Immature natural killer cell (primary cell): Measurements from ENCODE around the gene NFIA. TPM values are rescaled to one million over a fixed set of nuclear protein-coding genes. Genes with fewer than 3 reads are reported as not detected.

ENCODE experiments used
- DNase-seq, 3 donors: peaks; one replicate each; pipeline ENCODE4 v3.0.0; 2022; ENCODE audit warnings: mixed read lengths in 1 of 3
- H3K27ac Mint-ChIP-seq, 6 donors: one replicate each; pipeline ENCODE4 v1.8.0; 2020; ENCODE audit warnings: mixed read lengths in 6 of 6, mild to moderate bottlenecking in 5 of 6, inconsistent platforms in 4 of 6, moderate library complexity in 3 of 6
- H3K27me3 Mint-ChIP-seq, 3 donors: one replicate each; pipeline ENCODE4 v1.8.0; 2020 to 2021; ENCODE audit warnings: low read depth in 3 of 3, mild to moderate bottlenecking in 3 of 3, mixed read lengths in 3 of 3, moderate library complexity in 3 of 3, inconsistent platforms in 1 of 3
- H3K36me3 Mint-ChIP-seq, 3 donors: one replicate each; pipeline ENCODE4 v1.8.0; 2020; ENCODE audit warnings: mixed read lengths in 3 of 3, inconsistent platforms in 2 of 3, mild to moderate bottlenecking in 2 of 3
- H3K4me1 Mint-ChIP-seq, 2 donors: one replicate each; pipeline ENCODE4 v1.8.0; 2020; ENCODE audit warnings: inconsistent platforms in 2 of 2, mild to moderate bottlenecking in 2 of 2, mixed read lengths in 2 of 2, moderate library complexity in 1 of 2
- H3K4me3 Mint-ChIP-seq, 5 donors: one replicate each; pipeline ENCODE4 v1.8.0; 2020; ENCODE audit warnings: mild to moderate bottlenecking in 5 of 5, mixed read lengths in 5 of 5, inconsistent platforms in 3 of 5, moderate library complexity in 3 of 5
- H3K9me3 Mint-ChIP-seq, 6 donors: one replicate each; pipeline ENCODE4 v1.8.0; 2020; ENCODE audit warnings: mild to moderate bottlenecking in 6 of 6, mixed read lengths in 6 of 6, inconsistent platforms in 4 of 6, moderate library complexity in 3 of 6
- polyA plus RNA-seq, 3 donors: library from polyadenylated mRNA; unstranded; fragments of 300-500 nt; fragmentation: Illumina TruSeq; gene quantifications; one replicate each; pipeline ENCODE4 v1.2.3, GENCODE V29; 2021

The NFIA gene
- polyA plus RNA-seq, 3 donors from 2014 or later, result 1.7 to 11.5 (median 3.9) TPM

DNA sequence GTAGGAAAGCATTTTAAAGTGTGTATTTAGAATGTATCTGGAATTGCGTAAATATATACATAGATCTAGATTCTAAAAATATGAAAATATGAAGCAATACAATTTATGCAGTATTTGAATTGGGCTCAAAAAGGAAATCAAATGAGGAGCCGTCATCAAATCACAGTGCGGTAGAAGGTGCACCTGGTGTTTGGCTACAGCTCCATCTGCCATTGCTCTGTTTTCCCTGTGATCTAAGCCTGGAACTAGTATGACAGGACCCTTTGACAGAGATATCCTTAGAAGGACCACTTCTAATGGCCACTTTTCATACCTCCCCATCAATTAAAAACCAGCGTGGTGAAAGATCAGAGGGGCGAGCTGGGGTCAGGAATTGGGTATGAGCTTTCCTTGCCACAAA, 202.6 kb downstream of the NFIA start:
- Mint-ChIP-seq H3K4me3 (no peak overlapping the region), H3K27me3 (peaks cover 0 to 2% (median 0%) of the 10 kb centered on the region in 3 donors), H3K4me1 (no peaks in the 10 kb centered on the region), H3K27ac (no peak overlapping the region), H3K9me3 (no peaks in the 10 kb centered on the region), H3K36me3 (peaks cover 0 to 3% (median 0%) of the 10 kb centered on the region in 3 donors)
- DNase-seq, result no peak

DNA sequence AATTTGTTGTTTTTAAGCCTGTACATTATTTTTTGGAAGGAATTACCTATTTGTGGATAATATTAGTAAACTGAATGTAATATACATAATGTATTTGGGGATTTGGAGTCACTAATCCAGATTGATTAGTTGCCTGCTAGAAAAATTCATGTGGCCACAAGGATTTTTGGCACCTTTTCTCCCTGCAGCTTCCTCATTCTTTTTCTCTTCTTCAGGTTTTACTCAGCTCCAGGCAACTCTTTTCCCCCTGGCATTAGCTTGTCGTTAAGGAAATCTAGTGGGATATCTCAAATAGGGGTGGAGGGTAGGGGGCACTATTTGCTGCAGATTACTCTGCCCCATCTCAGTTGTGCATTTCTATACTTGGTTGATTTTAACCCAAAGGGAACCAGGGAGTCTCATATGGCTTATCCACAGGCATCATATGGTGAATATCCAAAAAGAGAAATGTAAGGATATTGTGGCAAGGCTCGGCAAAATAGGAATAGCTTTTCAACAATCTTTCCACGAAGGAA, 203.1 kb downstream of the NFIA start:
- Mint-ChIP-seq H3K36me3 (peaks cover 0 to 3% (median 0%) of the 10 kb centered on the region in 3 donors), H3K27me3 (peaks cover 0 to 2% (median 0%) of the 10 kb centered on the region in 3 donors), H3K4me3 (no peak overlapping the region), H3K9me3 (no peaks in the 10 kb centered on the region), H3K27ac (no peak overlapping the region), H3K4me1 (no peaks in the 10 kb centered on the region)
- no peak for DNase-seq

DNA sequence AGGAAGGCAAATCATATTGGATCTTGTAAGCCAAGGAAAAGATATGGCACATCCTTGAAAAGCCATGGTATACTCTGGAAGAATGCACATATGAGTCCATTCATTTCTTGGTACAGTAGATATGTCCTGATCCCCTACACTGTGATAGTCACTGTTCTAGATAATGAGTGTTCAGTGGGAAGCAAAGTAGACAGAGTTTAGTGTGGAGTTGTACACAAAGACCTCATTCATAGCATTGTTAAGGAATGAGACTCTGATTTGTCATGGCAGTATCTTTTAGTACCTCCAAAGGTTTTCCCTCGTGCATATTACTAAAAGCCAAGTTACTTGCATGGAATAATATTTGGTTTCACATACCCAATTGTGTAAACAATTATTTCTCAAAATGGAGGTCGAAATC, 204.7 kb downstream of the NFIA start:
- Mint-ChIP-seq H3K27ac (no peak overlapping the region), H3K36me3 (peaks cover 0 to 3% (median 0%) of the 10 kb centered on the region in 3 donors), H3K4me1 (no peaks in the 10 kb centered on the region), H3K4me3 (no peak overlapping the region), H3K27me3 (peaks cover 0 to 1% (median 0%) of the 10 kb centered on the region in 3 donors), H3K9me3 (no peaks in the 10 kb centered on the region)
- no peak for DNase-seq

DNA sequence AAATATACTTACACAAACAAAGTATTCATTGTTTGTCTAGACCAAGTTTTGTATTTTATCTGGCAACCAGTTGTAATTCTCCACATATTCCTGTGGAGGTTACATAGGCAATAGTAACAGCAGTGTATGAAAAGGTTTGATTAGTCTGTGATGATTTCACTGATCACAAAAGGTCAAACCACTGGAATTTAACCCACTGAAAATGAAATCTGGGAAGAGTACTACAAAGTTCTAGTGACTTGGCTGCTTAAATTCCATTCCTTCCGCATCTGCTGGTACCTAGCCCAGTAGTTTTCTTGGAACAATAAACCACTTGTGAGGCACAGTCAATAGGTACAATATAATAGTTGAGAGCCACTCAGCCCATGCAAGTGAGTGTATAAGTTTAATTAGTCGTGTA, 205.4 kb downstream of the NFIA start:
- no peak overlapping the region for H3K27ac Mint-ChIP-seq
- no peak for DNase-seq
- H3K36me3 Mint-ChIP-seq, result peaks cover 0 to 3% (median 0%) of the 10 kb centered on the region in 3 donors
- H3K27me3 Mint-ChIP-seq, result peaks cover 0 to 1% (median 0%) of the 10 kb centered on the region in 3 donors
- H3K4me1 Mint-ChIP-seq, result no peaks in the 10 kb centered on the region
- no peaks in the 10 kb centered on the region for H3K9me3 Mint-ChIP-seq
- no peak overlapping the region for H3K4me3 Mint-ChIP-seq

DNA sequence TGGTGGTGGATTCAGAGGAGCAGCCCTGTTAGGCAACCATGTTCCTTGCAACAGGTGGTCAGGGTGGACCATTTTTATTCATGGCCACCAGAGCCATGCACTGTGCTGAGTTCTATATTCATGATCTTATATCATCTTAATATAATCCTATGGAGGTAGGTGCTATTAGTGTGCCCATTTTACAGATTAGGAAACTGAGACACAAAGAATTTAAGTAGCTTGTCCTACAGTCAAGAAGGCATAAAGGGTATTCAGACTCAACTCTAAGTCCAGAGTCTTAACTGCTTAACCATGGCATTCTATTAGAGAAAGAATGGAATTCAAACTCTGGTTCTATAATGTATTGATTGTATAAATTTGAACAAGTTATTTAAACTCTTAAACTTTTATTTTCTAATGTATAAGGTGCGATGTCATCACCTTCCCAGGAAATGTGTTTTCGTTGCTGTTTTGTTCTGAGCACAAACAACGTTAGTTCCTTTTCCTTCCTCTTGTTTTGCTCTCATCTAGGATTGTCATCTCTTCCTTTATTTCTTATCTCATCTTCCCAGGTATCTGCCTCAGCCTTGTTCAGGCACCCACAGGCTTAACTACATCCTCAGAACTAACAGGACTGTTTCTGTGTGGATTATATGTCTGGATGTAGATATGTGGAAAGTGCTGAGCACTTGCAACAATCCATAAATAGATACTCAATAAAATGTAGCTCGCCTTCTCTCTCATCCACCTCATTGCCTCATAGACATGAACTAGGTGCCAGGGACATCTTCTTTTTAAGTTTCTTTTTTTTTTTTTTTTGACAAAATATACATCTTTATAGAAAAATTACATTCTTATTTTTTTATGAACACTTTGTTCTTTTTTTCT, 207.1 kb downstream of the NFIA start:
- H3K4me3 Mint-ChIP-seq, result no peak overlapping the region
- no peak for DNase-seq
- H3K27ac Mint-ChIP-seq, result no peak overlapping the region

DNA sequence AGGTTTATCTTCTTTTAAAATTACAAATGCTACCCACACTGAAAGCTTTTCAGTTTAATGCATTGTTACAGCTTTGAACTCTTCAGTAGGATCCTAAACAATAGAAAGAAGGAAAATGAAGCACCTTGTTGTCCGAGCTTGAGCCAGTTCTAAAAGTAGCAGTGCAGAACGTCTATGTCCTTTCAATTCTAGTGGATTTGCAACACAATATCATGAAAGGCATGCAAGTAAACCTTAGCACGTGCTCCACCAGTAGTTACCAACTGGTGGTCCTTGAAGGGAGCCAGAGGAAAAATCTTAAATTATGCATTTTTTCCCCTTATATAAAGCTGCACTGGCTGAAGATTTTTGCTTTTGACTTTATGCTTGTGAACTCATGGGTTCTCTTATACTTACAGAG, 208.2 kb downstream of the NFIA start:
- H3K27me3 Mint-ChIP-seq, result peaks cover 2 to 5% (median 4%) of the 10 kb centered on the region in 3 donors
- no peak for DNase-seq
- no peaks in the 10 kb centered on the region for H3K36me3 Mint-ChIP-seq
- no peak overlapping the region for H3K27ac Mint-ChIP-seq
- H3K9me3 Mint-ChIP-seq, result no peaks in the 10 kb centered on the region
- H3K4me1 Mint-ChIP-seq, result no peaks in the 10 kb centered on the region
- H3K4me3 Mint-ChIP-seq, result no peak overlapping the region

More for the DNA sequence above, 207.1 kb downstream of the NFIA start:
- Mint-ChIP-seq H3K9me3 (no peaks in the 10 kb centered on the region), H3K27me3 (peaks cover 0 to 2% (median 1%) of the 10 kb centered on the region in 3 donors), H3K4me1 (no peaks in the 10 kb centered on the region), H3K36me3 (peaks cover 0 to 3% (median 0%) of the 10 kb centered on the region in 3 donors)

DNA sequence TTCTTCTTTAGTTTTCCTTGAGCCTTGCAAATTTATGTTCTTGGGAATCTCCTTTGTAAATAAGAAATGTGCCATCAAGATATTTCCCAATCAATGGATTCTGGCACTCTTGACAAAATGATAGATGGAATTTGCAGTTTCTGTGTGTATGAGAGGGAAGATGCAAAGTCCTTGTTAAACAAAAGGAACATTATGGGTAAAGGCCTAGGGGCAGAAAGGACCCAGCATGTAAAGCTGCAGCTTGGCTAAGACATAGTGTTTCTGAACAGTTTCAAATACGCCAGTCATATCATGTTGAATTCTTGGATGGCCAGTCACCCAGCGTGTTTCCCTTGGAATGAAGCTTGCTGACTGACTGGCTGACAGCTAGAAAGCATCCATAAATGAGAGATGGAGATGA, 210.8 kb downstream of the NFIA start:
- Mint-ChIP-seq H3K4me1 (no peaks in the 10 kb centered on the region), H3K4me3 (no peak overlapping the region), H3K27me3 (peaks cover 4 to 8% (median 5%) of the 10 kb centered on the region in 3 donors), H3K36me3 (no peaks in the 10 kb centered on the region), H3K27ac (no peak overlapping the region), H3K9me3 (peaks cover 0 to 3% (median 0%) of the 10 kb centered on the region in 6 donors)
- DNase-seq, result no peak

DNA sequence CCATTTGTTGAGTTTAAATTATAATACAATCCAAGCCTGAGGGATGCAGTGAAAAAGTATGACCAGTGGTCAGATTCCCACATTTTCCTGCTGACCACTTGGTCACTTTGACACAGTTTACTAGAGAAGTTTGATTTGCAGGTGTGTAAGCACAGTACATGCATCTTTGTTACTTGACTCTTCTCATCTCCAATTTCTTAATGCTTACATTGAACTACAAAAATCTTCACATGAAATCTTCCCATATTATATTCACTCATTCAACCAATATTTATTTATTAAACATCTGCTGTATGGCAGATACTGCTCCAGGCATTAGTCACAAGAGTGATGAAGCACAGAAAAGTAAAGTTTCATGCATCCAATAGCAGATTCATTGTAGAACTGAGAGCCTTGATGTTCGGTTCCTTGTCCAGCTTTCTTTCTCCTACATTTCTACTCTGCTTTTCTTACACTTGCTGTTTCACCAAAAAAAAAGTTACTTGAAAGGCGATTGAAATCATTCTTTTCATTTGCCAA, 211.7 kb downstream of the NFIA start:
- Mint-ChIP-seq H3K4me1 (no peaks in the 10 kb centered on the region), H3K27me3 (peaks cover 4 to 8% (median 5%) of the 10 kb centered on the region in 3 donors), H3K36me3 (no peaks in the 10 kb centered on the region), H3K27ac (no peak overlapping the region), H3K4me3 (no peak overlapping the region), H3K9me3 (peaks cover 0 to 3% (median 0%) of the 10 kb centered on the region in 6 donors)
- DNase-seq, result no peak

DNA sequence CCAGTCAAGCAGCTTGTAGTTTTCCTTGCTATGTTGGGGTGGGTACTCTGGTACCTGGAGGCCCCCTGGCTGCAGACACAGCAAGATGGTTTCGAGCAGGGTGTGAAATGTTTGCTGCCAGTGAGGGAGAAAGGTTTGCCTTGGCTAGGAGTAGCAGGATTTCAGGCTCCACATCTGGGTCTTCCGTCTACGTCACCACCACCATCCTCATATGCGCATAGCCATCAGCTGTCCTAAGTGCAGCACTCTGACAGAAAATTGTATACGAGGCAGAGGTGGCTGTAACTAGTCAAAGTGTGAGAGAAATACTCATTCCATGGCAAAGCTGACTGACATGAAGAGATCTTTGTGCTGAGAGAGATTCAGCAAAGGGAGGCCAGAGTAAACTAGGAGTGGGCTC, 212.6 kb downstream of the NFIA start:
- H3K4me1 Mint-ChIP-seq, result no peaks in the 10 kb centered on the region
- no peak overlapping the region for H3K4me3 Mint-ChIP-seq
- H3K36me3 Mint-ChIP-seq, result no peaks in the 10 kb centered on the region

DNA sequence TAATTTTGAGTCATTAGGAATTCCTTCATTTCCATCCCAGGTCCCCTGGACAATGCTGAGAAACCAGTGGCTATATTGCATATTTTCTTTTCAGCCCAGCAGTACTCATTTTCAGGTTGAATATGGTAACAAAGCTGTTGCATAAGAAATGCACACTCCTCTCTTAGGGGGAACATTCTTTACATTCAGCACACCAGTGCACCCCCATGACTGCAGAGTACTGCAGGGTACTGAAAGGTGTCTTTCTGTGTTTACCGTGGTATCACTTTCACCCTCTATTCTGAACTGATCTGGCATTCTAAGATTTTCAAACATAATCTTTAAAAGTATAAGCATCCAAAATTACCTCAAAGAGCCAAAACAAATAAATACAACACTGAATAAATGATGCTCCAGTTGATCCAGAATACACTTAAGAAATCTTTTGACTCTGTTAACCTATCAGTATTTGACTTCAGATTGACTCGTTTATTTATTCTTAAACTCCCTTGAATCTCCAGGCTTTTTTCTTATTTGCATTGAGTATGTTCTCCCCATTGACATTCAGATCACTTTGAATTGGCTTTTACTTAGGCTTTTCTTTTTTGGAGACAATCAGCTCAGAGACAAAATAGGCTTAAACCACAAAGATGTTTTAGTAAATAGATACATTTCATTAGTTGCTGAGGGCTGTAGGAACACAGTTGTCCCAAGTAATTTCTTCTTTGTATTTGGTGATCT, 213.6 kb downstream of the NFIA start:
- H3K4me1 Mint-ChIP-seq, result no peaks in the 10 kb centered on the region
- no peak overlapping the region for H3K4me3 Mint-ChIP-seq
- DNase-seq, result no peak
- no peaks in the 10 kb centered on the region for H3K36me3 Mint-ChIP-seq
- peaks cover 3 to 8% (median 4%) of the 10 kb centered on the region in 3 donors for H3K27me3 Mint-ChIP-seq
- H3K27ac Mint-ChIP-seq, result no peak overlapping the region
- peaks cover 0 to 3% (median 0%) of the 10 kb centered on the region in 6 donors for H3K9me3 Mint-ChIP-seq

More for the DNA sequence above, 212.6 kb downstream of the NFIA start:
- Mint-ChIP-seq H3K27ac (no peak overlapping the region), H3K27me3 (peaks cover 4 to 8% (median 5%) of the 10 kb centered on the region in 3 donors), H3K9me3 (peaks cover 0 to 3% (median 0%) of the 10 kb centered on the region in 6 donors)
- DNase-seq, result no peak

DNA sequence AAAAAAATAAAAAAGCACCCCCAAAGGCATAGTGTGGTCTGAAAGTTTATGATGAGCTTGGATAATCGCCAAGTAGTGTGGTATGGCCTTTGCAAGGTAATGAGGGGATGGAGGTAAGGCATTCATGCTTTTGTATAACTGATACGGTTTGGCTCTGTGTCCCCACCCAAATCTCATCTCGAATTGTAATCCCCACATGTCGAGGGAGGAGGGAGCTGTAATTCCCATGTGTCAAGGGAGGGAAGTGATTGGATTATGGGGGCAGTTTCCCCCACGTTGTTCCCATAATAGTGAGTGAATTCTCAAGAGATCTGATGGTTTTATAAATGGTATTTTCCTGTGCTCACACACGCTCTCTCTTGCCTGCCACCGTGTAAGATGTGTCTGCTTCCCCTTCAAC, 215.5 kb downstream of the NFIA start:
- Mint-ChIP-seq H3K4me1 (no peaks in the 10 kb centered on the region), H3K9me3 (peaks cover 0 to 3% (median 0%) of the 10 kb centered on the region in 6 donors), H3K36me3 (no peaks in the 10 kb centered on the region), H3K27ac (no peak overlapping the region), H3K27me3 (peaks cover 3 to 8% (median 4%) of the 10 kb centered on the region in 3 donors), H3K4me3 (no peak overlapping the region)
- no peak for DNase-seq

DNA sequence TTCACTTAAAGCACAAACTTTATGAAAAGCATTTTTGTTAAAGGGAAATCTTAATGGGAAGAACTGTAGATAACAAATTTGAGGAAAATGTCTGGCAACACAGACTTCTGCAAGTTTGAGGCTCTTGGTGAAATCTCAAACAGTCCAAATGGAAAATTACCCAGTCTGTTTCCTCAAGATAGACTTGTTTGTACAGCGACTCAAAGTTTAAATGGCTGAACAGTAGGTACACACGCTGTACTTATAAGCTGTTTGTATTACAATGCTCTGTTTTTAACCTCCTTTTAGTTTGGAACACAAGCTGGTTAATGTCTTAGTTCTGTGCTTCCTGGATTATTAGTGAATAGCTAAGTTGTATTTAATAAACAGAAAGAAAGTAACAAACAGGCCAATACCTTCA, 217.1 kb downstream of the NFIA start:
- Mint-ChIP-seq H3K36me3 (no peaks in the 10 kb centered on the region), H3K4me3 (no peak overlapping the region), H3K27me3 (peaks cover 2 to 8% (median 3%) of the 10 kb centered on the region in 3 donors), H3K4me1 (no peaks in the 10 kb centered on the region), H3K27ac (no peak overlapping the region), H3K9me3 (peaks cover 0 to 3% (median 0%) of the 10 kb centered on the region in 6 donors)
- no peak for DNase-seq

DNA sequence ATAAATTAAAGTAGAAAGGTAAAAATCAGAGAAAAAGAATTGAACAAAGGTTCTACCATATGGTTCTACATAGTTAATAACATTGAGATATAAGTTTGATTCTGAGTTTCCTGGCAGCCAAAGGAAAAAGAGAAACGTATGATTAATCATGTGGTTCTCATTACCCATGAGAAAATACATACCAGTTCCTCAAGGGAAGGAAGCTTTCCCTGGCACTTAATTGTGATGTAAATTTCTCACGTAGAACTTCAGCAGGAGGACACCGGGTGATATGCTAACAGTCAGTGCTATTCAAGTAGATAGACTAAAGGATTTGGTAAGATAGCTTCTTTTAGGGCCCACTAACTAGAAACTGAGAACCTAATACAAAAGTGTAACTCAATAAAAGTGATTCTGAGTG, 218.5 kb downstream of the NFIA start:
- no peak overlapping the region for H3K4me3 Mint-ChIP-seq
- no peak for DNase-seq
- peaks cover 0 to 3% (median 0%) of the 10 kb centered on the region in 6 donors for H3K9me3 Mint-ChIP-seq
- H3K27ac Mint-ChIP-seq, result no peak overlapping the region
- H3K36me3 Mint-ChIP-seq, result no peaks in the 10 kb centered on the region
- H3K27me3 Mint-ChIP-seq, result peaks cover 1 to 2% (median 2%) of the 10 kb centered on the region in 3 donors
- H3K4me1 Mint-ChIP-seq, result no peaks in the 10 kb centered on the region
